Brain pericyte (primary cell): Measurements from ENCODE around the gene RNF187.
"Not testable (repeated sequence)": the region's sequence is repeated elsewhere in the genome, so short reads cannot be mapped to it uniquely, and the experiment has no call there.

ENCODE experiments used
- DNase-seq: peaks from one replicate; pipeline ENCODE4 v3.0.0-alpha.2; 2012; ENCODE audit warnings: low read depth, low spot score

The RNF187 gene

DNA sequence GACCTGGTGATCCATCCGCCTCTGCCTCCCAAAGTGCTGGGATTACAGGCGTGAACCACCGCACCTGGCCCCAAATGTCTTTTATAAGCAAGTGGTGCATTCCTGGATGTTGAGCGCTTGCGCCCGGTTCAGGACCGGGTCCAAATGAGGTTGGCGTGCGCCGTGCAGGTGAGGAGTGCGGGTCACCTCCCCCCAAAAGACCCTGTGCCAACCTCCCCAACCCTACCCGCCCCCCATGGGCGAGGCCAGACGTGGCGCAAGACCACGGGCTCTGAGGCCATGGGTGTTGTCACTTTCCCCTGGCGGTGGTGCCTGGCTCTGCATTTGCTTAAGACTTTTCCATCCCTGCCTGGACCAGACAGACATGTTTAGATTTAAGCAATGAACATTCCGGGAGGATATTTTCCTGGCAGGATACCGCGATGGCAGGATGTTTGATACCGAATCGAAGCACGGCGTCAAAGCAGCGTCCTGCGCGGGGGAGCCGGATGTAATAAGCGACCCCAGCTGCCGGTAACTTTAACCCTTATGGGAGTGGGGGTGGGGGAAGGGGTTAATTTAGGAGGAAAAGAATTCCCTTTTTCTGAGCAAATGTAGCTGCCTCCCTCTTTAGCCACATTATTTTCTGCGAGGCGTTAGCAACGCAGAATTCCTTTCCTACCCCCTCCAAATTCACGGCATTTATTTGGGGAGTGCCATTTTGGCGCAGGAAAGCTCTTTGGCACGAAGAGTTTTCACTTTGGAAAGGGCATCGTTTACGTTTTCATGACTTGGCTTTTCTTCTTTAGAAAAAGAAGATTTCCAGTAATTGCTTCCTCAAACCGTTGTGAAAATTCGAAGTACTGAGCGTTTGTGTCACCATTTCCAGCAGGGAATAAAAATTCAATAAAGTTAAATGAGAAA is 27.8 kb upstream of the RNF187 start:
- no peak for DNase-seq

DNA sequence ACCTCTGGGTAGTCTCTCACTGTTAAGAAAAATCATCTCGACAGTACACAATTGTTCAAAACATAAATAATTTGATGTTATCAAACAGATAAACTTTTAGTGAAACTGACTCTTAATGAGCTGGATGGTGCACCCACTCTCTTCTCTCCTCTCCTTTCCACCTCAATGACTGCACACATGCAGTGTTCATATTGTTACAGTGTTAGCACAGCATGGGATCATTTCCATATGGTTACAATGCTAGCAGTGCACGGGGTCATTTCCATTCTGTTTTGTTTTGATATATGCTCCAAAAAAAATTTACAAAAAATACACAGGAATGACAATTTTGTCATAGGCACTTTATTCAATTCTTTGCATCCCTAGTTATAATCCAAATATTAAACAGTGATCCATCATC is 26.4 kb upstream of the RNF187 start:
- DNase-seq: no peak

DNA sequence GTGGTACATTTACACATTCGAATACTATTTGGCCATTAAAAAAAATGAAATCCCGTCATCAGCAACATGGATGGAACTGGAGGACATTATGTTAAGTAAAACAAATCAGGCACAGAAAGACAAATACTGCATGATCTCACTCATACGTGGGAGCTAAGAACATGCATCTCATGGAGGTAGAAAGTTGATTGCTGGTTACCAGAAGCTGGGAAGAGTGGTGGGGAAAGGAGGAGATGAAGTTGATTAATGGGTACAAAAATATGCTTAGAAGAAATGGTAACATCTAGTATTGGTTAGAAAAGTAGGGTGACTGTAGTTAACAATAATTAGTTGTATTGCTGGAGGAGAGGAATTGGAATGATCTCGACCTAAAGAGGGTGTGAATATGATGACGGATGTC is 24.6 kb upstream of the RNF187 start:
- DNase-seq: no peak

DNA sequence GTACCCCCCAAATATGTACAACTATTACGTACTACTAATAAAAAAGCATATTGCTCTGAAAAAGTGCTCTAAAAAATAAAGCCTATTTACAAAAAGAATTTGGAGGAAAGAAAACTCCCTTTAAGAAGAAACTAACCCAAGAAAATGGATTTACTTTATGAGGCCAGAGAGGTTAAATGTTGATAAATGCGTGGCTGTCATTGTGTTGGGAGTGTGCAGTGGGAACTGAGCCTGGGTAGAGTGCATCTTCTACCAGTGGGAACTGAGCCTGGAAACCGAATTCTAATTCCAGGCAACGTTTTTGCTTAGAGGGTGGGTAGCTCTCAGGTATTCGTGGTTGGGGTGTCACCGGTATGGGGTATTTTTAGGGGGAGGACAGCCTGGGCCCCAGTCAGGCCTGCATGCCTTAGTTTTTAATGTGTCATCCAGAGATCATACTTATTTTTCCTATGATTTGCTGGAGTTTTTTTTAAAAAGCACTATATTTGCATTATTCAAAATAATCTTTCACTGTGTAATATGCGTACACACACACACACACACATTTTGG is 24.1 kb upstream of the RNF187 start:
- no peak for DNase-seq

DNA sequence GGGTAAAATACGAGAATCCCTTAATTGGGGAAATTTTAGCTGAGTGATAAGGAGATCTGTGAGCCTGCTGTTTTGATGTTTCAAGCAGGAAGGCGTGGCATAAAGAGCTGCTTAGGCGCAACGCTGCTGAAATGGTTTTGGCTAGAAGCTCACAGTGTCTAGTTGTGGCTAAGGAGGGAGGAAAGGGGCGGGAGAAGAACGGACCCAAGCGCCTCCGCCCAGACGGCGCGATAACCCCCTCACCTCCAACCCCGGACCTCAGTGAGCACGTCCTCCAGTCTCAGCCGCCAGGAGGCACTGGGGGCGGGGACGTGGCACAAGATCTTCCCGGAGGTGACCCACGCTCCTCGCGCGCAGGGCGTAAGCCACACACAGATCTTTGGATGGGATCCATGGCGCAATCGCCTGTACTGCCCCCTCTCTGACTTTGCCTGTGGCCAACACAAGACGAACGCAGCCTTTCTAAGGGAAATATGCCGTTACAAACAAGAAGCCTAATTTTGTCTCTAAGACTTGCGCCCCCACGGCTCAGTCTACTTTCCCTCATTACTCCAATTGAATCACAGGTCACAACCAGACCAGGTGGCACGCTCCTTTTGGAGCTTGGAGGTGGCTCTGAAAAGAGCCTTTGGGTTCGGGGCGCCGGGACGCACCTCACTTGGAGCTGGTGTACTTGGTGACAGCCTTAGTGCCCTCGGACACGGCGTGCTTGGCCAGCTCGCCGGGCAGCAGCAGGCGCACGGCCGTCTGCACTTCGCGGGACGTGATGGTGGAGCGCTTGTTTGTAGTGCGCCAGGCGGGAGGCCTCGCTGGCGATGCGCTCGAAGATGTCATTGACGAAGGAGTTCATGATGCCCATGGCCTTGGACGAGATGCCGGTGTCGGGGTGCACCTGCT is 23.4 kb upstream of the RNF187 start:
- DNase-seq: no peak

DNA sequence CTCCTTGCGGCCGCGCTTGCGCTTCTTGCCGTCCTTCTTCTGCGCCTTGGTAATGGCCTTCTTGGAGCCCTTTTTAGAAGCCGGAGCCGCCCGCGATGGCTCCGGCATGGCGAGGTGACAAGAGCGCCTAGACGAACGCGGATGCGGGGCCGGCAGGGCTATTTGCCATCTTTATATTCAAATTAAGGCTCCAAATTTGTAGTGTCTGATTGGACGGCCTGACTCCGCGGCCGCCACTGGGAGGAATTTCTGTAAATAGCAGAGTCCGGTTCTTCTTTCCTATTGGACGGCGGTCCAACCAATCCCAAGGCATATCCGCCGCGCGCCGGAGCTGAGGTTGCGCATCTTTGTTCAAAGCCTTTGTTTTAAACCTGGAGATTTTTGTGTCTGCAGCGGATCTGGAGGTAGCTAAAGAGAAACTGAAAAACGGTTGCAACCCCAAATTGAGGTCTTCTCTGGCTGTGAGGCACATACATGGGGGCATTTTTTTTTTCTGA is 22.6 kb upstream of the RNF187 start:
- no peak for DNase-seq

DNA sequence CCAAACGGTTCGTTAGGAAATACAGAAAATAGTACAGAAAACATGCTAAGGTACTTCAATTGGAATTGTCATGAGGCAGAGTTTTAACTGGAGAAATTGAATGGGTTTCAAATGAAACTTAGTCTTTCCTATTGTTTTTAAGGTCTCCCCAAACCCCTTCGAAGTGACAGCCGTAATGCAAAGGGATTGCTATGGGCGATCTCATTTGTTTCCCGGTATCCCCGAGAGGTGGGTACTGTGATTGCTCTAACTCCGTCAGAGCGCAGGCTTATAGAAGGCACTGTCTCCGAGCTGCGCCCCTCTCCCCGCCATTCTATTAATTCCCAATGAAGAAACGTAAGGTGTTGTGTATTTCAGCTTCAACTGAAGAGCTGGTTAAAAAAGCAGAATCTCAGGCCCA is 22.0 kb upstream of the RNF187 start:
- no peak for DNase-seq

DNA sequence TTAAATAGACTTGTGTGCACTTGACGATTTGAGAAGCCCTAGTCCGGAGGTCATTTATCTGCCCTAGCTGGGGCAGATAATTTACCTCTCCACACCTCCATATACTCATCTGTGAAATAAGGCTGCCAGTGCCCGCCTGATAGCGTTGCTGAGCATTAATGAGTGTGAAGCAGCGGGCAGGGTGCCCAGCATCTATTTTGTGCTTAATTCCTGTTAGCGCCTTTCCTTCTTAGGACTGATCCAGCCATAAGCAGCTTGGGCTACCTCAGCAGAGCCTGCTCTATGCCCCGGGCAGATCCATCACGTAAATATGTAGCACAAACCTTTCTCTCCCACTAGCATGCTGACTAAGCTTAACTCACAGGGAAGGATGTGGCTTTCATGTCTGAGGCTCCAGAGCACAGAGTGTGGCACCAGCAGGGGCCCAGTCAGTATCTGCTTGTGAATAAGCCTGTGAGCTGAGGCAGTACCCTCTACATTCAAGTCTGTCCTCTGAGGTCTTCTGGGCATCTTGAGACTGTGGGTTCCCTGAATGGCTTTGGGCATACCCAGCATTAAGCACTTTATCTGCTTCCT is 21.5 kb upstream of the RNF187 start:
- DNase-seq: no peak

DNA sequence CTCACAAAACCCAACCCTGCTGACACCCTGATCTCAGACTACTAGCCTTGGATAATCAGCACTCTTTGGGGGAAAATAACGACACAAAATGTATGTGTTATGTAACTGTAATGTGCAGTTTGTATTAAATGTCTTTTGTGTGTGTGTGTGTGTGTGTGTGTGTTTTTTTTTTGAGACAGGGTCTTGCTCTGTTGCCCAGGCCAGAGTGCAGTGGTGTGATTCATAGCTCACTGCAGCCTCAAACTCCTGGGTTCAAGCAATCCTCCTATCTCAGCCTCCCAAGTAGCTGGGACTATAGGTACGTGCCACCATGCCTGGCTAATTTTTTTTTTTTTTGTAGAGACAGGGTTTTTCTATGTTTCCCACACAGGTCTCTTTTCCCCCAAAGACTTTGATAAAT is 19.0 kb upstream of the RNF187 start:
- not testable (repeated sequence) for DNase-seq

DNA sequence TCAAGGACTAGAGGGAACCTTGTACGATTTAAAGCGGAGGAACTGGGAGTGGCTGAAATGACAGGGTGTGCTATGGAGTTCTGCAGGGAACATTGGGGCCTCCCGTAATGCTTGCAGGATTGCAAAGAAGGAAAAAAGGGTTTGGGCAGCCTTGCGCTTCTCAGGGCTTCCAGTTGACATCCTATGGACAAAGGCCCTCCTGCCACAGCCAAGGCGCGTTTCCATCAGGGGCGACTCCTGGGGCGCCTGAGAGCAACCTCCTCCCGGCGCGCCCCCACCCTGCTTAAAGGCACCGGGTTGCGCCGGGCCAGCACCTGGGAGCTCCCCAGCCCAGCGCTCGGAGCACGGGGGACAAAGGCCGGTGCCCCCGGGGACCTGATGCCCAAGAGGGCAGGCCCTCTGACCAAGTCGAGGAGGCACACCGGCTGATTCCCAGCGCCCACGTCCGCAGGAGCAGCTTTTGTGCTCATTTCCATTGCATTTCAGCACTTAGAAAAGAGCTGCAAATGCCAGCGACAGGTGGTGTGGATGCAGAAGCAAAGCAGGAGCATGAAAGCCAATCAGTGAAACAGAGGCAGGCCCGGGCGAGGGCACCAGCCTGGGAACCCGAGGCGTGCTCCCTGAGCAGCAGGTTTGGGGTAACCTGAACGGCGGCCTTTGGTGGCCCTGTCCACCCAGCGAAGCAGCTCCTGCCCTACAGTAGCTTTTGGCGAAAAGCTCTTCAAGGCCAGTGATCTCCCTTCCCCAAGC is 17.6 kb upstream of the RNF187 start:
- no peak for DNase-seq

DNA sequence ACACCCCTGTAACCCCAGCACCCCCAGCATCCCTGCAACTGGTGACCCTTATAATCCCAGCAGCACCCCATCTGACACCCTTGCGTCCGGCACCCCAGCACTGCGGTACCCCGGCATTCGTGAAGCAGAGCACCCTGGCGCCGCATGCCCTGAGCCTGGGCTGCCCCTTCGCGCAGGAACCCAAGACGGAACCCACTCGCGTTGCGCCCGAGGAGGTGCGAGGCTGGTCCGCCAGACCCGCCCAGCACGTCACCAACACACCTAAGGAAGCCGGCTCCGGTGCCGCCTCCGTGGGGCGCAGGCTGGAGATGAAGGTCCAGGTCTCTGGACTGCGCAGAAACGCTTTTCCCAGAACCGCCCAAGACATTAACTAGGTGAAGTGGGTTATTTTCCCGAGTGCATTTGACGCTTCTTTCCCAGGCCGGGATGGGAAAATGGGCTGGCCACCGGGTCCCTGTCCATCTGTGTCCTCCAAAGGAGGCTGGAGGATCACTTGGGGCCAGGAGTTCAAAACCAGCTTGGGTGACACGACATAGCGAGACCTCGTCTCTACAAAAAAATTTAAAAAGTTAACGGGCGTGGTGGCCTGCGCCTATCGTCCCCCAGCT is 15.9 kb upstream of the RNF187 start:
- DNase-seq: no peak

DNA sequence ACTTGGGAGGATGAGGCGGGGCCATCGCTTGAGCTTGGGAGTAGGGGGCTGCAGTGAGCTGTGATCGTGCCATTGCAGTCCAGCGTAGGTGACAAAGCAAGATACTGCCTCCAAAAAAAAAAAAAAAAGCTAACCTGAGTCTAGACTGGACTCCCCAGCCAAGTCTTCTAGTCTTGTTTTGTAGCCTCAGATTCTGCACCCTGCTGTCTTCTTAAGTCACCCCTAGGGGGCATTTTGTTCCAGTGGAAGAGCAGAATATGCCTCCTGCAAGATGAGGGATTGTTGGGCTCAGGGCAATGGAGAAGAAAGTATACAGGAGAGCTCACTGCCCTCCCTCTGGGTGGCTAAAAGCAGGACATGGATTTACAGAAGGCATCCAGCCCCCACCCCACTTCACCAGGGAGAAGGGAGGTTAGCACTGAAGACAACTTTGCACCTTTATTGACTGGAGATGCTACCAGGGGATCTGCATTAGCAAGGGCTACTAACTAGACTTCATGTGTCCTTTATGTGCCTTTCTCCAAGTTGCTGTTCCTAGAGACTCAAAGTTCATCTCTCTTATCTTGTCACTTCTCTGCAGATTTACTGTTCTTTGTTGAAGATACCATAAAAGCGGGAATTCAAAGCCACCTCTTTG is 15.3 kb upstream of the RNF187 start:
- DNase-seq: no peak

DNA sequence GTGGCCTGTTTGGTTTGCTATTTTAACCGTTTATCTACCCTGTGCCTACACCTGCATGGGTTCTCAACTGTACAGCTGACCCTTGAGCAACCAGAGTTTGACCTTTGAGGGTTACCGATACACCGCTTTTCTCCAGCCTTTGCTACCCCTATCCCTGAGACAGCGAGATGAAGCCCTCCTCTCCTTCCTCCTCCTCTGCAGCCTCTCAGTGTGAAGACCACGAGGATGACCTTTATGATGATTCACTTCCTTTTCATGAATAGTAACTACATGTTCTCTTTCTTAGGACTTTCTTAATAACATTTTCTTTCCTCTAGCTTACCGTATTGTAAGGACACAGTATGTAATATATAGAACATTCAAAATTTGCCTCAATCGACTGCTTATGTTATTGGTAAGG is 14.5 kb upstream of the RNF187 start:
- no peak for DNase-seq

DNA sequence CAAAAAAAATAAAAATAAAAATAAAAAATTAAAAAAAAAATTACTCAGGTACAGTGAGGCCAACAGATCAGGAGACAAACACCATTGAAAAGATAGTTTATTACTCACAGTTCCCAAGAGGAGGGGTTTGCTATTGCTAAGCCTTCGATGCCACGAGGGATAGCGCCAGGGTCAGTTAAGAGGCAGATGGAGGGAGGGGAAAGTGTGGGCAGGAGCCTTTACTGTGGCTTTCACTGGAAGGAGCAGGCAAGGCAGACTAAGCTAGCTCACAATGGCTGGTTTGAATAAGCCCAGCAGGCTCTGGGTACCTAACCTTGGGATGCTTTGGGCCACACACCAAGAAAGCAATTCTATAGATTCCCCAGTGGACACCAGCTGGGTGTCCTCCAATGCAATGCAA is 12.7 kb upstream of the RNF187 start:
- no peak for DNase-seq

DNA sequence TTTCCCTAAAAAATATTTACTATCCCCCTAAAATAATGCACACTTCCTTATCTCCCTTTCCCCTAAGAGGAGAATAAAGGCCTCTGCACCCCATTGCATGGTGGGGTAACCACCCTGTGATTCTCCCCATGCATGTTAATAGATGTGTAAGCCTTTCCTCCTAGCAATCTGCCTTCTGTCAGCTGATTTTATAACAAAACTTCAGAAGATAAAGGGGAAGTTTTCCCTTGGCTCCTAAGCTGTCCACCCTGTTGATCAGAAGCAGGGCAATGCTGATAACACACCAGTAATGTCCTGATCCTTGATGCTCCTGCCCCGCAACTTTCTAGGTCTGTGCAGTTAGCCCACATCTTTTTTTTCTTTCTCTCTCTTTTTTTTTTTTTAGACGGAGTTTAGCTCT is 11.4 kb upstream of the RNF187 start:
- no peak for DNase-seq

DNA sequence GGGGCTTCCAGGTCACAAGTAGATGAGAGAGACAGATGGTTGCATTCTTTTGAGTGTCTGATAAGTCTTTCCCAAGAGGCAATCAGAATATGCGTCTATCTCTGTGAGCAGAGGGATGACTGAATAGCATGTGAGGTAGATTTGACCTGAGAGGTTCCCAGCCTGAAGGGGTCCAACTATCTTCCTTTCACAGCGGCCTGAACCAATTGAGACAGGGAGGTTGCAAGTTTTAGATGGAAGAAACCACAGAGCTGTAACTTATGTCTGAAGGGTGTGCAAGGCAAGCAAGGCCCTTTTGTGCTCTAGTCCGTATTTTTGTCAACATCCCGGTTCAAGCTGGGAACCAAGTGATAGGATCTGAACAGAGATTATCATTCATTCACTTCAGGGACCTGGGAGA is 9.9 kb upstream of the RNF187 start:
- no peak for DNase-seq

DNA sequence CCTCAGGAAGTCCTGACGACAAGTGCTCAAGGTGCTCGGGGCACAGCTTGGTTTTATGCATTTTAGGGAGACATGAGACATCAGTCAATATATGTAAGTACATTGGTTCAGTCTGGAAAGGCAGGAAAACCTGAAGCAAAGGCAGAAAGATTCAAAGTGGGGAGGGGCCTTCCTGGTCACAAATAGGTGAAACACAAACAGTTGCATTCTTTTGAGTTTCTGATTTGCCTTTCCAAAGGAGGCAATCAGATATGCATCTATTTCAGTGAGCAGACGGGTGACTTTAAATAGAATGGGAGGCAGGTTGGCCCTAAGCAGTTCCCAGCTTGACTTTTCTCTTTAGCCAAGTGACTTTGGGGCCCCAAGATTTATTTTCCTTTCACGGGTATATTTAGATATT is 8.9 kb upstream of the RNF187 start:
- DNase-seq: no peak

DNA sequence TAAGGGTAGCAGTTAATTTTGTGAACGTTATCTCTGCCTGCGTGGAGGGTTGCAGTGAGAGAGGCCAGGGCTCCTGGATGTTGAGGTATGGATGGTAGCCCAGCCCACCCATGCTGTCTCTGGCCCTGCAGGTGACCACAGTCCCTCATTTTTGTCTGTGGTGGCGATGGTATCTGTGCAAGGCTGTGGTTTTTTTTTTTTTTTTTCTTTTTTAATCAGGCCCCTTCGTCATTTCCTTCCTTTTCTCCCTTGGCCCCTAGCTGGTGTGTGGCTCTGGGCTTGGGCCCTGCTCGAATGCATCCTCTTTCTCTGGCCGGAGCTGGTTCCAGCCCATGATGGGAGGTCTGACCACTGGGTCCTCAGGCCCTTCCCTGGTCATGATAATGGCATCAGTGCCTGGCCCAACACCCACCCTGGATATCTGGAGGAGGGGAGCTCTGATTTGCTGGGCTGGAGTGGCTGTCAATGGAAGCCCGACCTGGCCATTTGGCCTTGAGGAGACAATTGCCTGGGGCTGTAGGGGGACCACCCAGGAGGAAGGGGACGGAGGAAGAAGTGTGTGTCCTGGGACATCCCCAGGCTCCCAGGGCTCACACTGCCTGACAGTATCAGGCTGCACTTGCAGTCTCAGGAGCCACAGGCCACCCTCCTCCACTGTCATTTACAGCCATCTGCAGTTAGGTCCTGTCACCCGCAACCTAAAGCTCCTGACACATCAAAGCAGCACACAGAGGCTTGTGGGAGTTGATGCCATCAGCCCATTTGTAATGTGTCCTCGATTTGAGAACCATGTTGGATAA is 8.1 kb upstream of the RNF187 start:
- no peak for DNase-seq

DNA sequence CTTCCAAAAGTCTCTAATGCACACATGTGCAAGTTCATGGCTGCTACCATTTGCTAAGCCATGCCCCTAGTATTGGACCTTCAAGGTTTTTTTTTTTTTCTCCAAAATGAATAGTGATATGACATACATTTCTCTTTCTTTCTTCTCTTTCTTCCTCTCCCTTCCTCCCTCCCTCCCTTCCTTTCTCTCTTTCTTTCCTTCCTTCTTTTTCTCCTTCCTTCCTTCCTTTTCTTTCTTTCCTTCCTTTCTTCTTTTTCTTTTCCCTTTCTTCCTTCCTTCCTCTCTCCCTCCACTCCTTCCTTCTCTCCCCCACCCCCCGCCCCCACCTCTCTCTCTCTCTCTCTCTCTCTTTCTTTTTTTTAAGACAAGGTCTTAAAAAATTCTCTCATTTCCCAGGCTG is 3.4 kb upstream of the RNF187 start:
- DNase-seq: no peak
